Neuronal stem cell (in vitro differentiated cells): ENCODE measurements around the gene RAB6A.
A peak's percentile ranks its signal among the peaks of the same experiment; 100 is the strongest.

Experiments
- DNase-seq: peaks from one replicate; pipeline ENCODE4 v3.0.0-alpha.2; 2013; ENCODE audit warnings: low spot score
- H2AFZ ChIP-seq: one replicate; pipeline ENCODE4 v1.6.1; 2013; ENCODE audit warnings: mild to moderate bottlenecking, low read length, inconsistent platforms
- H2AK5ac ChIP-seq: 2 replicates; pipeline ENCODE4 v1.6.1; 2013; ENCODE audit warnings: low read depth, mild to moderate bottlenecking, inconsistent platforms, low read length, moderate library complexity, mixed read lengths
- H2BK120ac ChIP-seq: 2 replicates; pipeline ENCODE4 v1.6.1; 2013; ENCODE audit warnings: low read depth, mild to moderate bottlenecking, inconsistent platforms, low read length, moderate library complexity, mixed read lengths
- H2BK12ac ChIP-seq: one replicate; pipeline ENCODE4 v1.6.1; 2013; ENCODE audit warnings: low read length, inconsistent platforms
- H2BK15ac ChIP-seq: 2 replicates; pipeline ENCODE4 v1.6.1; 2013; ENCODE audit warnings: mild to moderate bottlenecking, low read length, inconsistent platforms, mixed read lengths
- H2BK5ac ChIP-seq: one replicate; pipeline ENCODE4 v1.6.1; 2013; ENCODE audit warnings: inconsistent platforms, mild to moderate bottlenecking, low read length, moderate library complexity
- H3K14ac ChIP-seq: one replicate; pipeline ENCODE4 v1.6.1; 2013; ENCODE audit warnings: low read length, inconsistent platforms
- H3K18ac ChIP-seq: 2 replicates; pipeline ENCODE4 v1.6.1; 2013; ENCODE audit warnings: low read length, inconsistent platforms
- H3K23ac ChIP-seq: 2 replicates; pipeline ENCODE4 v1.6.1; 2013; ENCODE audit warnings: low read depth, mild to moderate bottlenecking, mixed read lengths, low read length, inconsistent platforms; ENCODE audit not compliant: poor library complexity
- H3K27ac ChIP-seq: replicated peaks from 3 replicates; pipeline ENCODE4 v1.5.1; 2013; ENCODE audit warnings: low read length, inconsistent platforms
- H3K27me3 ChIP-seq, 3 experiments: 2 replicates each; pipeline ENCODE4 v1.6.1; 2013; ENCODE audit warnings: low read length in 3 of 3, mild to moderate bottlenecking in 2 of 3, inconsistent platforms in 1 of 3, low read depth in 1 of 3, mixed read lengths in 1 of 3, moderate library complexity in 1 of 3; ENCODE audit not compliant: control insufficient read depth in 3 of 3, insufficient read depth in 3 of 3
- H3K36me3 ChIP-seq, 2 donors: replicated peaks in 1 of 2; 2 replicates each; pipeline ENCODE4 v1.6.1; 2013; ENCODE audit warnings: low read length in 2 of 2; ENCODE audit not compliant: control insufficient read depth in 2 of 2, insufficient read depth in 2 of 2
- H3K4ac ChIP-seq: 2 replicates; pipeline ENCODE4 v1.6.1; 2013; ENCODE audit warnings: inconsistent platforms, mild to moderate bottlenecking, low read length, moderate library complexity
- H3K4me1 ChIP-seq, 2 donors: 1 replicate in 1 of 2; 2 replicates in 1 of 2; pipeline ENCODE4 v1.6.1; 2013; ENCODE audit warnings: low read length in 2 of 2, low read depth in 1 of 2; ENCODE audit not compliant: control insufficient read depth in 2 of 2, insufficient read depth in 1 of 2
- H3K4me2 ChIP-seq: one replicate; pipeline ENCODE4 v1.6.1; 2013; ENCODE audit warnings: mild to moderate bottlenecking, low read length, inconsistent platforms; ENCODE audit not compliant: insufficient read depth, poor library complexity, severe bottlenecking
- H3K4me3 ChIP-seq, 2 donors: 2 replicates each; pipeline ENCODE4 v1.5.1; 2013; ENCODE audit warnings: low read length in 2 of 2, mild to moderate bottlenecking in 2 of 2, inconsistent platforms in 1 of 2, moderate library complexity in 1 of 2
- H3K79me1 ChIP-seq: one replicate; pipeline ENCODE4 v1.6.1; 2013; ENCODE audit warnings: low read depth, mild to moderate bottlenecking, inconsistent platforms, low read length, moderate library complexity
- H3K9ac ChIP-seq: one replicate; pipeline ENCODE4 v1.6.1; 2013; ENCODE audit warnings: mild to moderate bottlenecking, low read depth, low read length, inconsistent platforms; ENCODE audit not compliant: poor library complexity
- H3K9me3 ChIP-seq, 2 donors: replicated peaks in 1 of 2; 2 replicates each; pipeline versions ENCODE3 to v1.6.1; 2013; ENCODE audit warnings: low read length in 2 of 2, mild to moderate bottlenecking in 2 of 2, inconsistent platforms in 1 of 2, low read depth in 1 of 2, mixed read lengths in 1 of 2, moderate library complexity in 1 of 2; ENCODE audit not compliant: control insufficient read depth in 2 of 2, insufficient read depth in 1 of 2
- H4K8ac ChIP-seq: one replicate; pipeline ENCODE4 v1.6.1; 2013; ENCODE audit warnings: low read depth, mild to moderate bottlenecking, inconsistent platforms, low read length, moderate library complexity
- H4K91ac ChIP-seq: one replicate; pipeline ENCODE4 v1.6.1; 2013; ENCODE audit warnings: low read length, low read depth, mild to moderate bottlenecking, inconsistent platforms; ENCODE audit not compliant: poor library complexity
- WGBS, 2 donors: extraction: QIAGEN DNeasy Blood & Tissue Kit; methylation state at CpG; one replicate each; pipeline ENCODE4 v1.1.7; 2013; ENCODE audit warnings: missing lambda C conversion rate in 2 of 2, mixed read lengths in 1 of 2; ENCODE audit not compliant: insufficient read length in 2 of 2, insufficient replicate concordance in 1 of 2; ENCODE audit errors: extremely low coverage in 2 of 2; 5-methylcytosine and 5-hydroxymethylcytosine counted together

The RAB6A gene

GRCh38 chr11:73801136-73801535 lies 40.3 kb upstream of the RAB6A start:
- Histone ChIP-seq H3K4ac (no peak overlapping the region), H3K14ac (no peak overlapping the region), H2BK5ac (no peak overlapping the region), H4K91ac (no peak overlapping the region), H2BK12ac (no peak overlapping the region), H4K8ac (no peak overlapping the region), H3K9me3 (no peaks in the 10 kb centered on the region), H3K4me3 (no peak overlapping the region), H3K4me1 (peaks cover 0 to 2% of the 10 kb centered on the region in 2 donors), H3K4me2 (no peak overlapping the region), H2BK15ac (no peak overlapping the region), H2AK5ac (no peak overlapping the region), H2AFZ (no peak overlapping the region), H3K18ac (no peak overlapping the region), H3K27ac (no peak overlapping the region), H3K23ac (no peak overlapping the region), H3K9ac (no peak overlapping the region), H3K27me3 (peaks cover 0 to 3% (median 0%) of the 10 kb centered on the region in 3 experiments), H3K36me3 (peaks cover 6 to 17% of the 10 kb centered on the region in 2 donors), H3K79me1 (peaks cover 2% of the 10 kb centered on the region), H2BK120ac (no peak overlapping the region)
- no peak for DNase-seq
- no CpG with 5 or more reads among the region's 1 CpG for WGBS, 2 donors

DNA sequence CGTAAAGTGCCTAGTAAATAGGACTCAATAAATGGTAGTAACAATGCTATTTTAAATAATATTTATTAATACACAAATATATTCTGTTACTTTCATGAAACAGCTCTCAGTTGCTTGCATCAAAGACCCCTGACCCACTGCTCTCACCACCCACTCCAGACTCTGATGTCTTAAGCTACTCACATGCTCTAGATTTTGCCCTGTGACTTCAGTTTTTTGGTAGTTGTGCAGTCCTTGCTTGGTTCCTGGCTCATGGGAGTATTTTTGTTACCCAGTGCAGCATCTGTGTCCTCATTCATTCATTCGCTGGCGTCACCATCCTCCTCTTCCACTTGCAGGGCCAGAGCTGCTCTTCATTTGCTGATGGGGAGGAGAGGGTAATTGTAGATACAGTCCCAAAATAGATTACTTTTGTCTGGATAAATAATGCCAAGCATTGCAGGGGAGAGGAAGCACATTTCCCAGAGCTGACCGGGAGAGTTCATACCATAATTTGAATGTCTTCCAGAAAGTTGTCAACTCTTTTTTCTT lies 39.5 kb upstream of the RAB6A start:
- no peak overlapping the region for H4K8ac ChIP-seq
- H3K14ac ChIP-seq: no peak overlapping the region
- H3K36me3 ChIP-seq: peaks cover 6 to 15% of the 10 kb centered on the region in 2 donors
- no peak overlapping the region for H2BK15ac ChIP-seq
- H4K91ac ChIP-seq: no peak overlapping the region
- H3K4me2 ChIP-seq: no peak overlapping the region
- peaks cover 3% of the 10 kb centered on the region for H3K79me1 ChIP-seq
- no peak overlapping the region for H3K18ac ChIP-seq
- no peak overlapping the region for H2AK5ac ChIP-seq
- H2BK120ac ChIP-seq: no peak overlapping the region
- H2BK12ac ChIP-seq: no peak overlapping the region
- H2AFZ ChIP-seq: no peak overlapping the region
- no peaks in the 10 kb centered on the region for H3K9me3 ChIP-seq
- H3K9ac ChIP-seq: no peak overlapping the region
- H3K27ac ChIP-seq: no peak overlapping the region
- H3K23ac ChIP-seq: no peak overlapping the region
- H2BK5ac ChIP-seq: no peak overlapping the region
- H3K4me1 ChIP-seq: peaks cover 0 to 2% of the 10 kb centered on the region in 2 donors
- DNase-seq: no peak
- H3K27me3 ChIP-seq: peaks cover 0 to 3% (median 0%) of the 10 kb centered on the region in 3 experiments
- H3K4ac ChIP-seq: no peak overlapping the region
- H3K4me3 ChIP-seq: no peak overlapping the region
- no CpG with 5 or more reads among the region's 4 CpGs for WGBS, 2 donors

GRCh38 chr11:73797457-73797856 lies 36.6 kb upstream of the RAB6A start:
- no peak overlapping the region for H3K4me2 ChIP-seq
- no peak overlapping the region for H3K4me3 ChIP-seq

DNA sequence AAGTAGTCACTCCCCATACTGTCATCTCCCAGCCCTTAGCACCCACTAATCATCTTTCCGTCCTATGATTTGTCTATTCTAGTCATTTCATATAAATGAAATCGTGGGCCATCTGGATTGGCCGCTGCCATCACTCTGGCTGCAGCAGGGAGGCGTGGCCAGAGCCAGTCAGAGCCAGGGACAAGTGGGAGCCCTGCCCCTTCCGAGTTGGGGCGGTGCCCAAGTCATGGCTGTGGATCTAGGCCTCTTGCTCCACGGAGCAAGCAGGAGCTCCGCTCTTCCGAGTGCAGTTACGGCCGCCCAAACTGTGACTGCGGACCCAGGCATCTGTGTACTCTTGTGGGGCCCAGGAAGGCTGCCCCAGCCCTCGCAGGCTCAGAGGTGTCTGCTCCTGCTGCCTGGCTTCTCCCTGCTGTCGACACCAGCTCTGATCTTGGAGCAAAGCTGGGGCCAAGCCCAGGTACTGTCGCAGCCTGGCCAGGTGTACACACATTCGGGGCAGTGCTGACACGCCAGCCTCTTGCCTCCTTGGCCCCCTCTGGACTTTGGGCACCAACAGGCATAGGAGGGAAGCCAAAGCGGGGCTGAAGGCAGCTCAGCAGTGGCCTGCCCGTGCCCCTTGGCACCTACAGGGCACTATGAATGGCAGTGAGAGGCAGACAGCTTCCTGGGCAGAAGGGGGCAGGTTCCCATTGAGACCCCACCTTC lies 35.2 kb upstream of the RAB6A start:
- H3K18ac ChIP-seq: peak overlapping the region; percentile 38
- peak overlapping the region; percentile 65 for H2AK5ac ChIP-seq
- no peaks in the 10 kb centered on the region for H3K9me3 ChIP-seq
- H3K4ac ChIP-seq: no peak overlapping the region
- no peak overlapping the region for H2BK5ac ChIP-seq
- no CpG with 5 or more reads among the region's 19 CpGs for WGBS, 2 donors
- no peak overlapping the region for H3K4me2 ChIP-seq
- no peak overlapping the region for H3K4me3 ChIP-seq
- H2BK12ac ChIP-seq: peak overlapping the region; percentile 63
- peak overlapping the region; percentile 53 for H3K9ac ChIP-seq
- peaks cover 0 to 3% (median 0%) of the 10 kb centered on the region in 3 experiments for H3K27me3 ChIP-seq
- H4K91ac ChIP-seq: peak overlapping the region; percentile 54
- H2AFZ ChIP-seq: no peak overlapping the region
- peaks cover 0 to 2% of the 10 kb centered on the region in 2 donors for H3K4me1 ChIP-seq
- H2BK120ac ChIP-seq: peak overlapping the region; percentile 74
- no peak overlapping the region for H2BK15ac ChIP-seq
- H3K36me3 ChIP-seq: peaks cover 6 to 22% of the 10 kb centered on the region in 2 donors
- no peak for DNase-seq
- no peak overlapping the region for H4K8ac ChIP-seq
- H3K27ac ChIP-seq: no peak overlapping the region
- peak overlapping the region; percentile 66 for H3K23ac ChIP-seq
- H3K79me1 ChIP-seq: peaks cover 3% of the 10 kb centered on the region
- H3K14ac ChIP-seq: peak overlapping the region; percentile 86

More at GRCh38 chr11:73797457-73797856, 36.6 kb upstream of the RAB6A start:
- no peak overlapping the region for H2BK12ac ChIP-seq
- no peak overlapping the region for H2BK5ac ChIP-seq
- H2AFZ ChIP-seq: no peak overlapping the region
- H3K9me3 ChIP-seq: no peaks in the 10 kb centered on the region
- H2AK5ac ChIP-seq: no peak overlapping the region
- H2BK120ac ChIP-seq: no peak overlapping the region
- H2BK15ac ChIP-seq: peak overlapping the region; percentile 14
- peak overlapping the region; percentile 74 for H3K9ac ChIP-seq
- H3K27me3 ChIP-seq: peaks cover 0 to 3% (median 0%) of the 10 kb centered on the region in 3 experiments
- H3K27ac ChIP-seq: no peak overlapping the region
- H3K18ac ChIP-seq: peak overlapping the region; percentile 42
- no peak for DNase-seq
- peak overlapping the region; percentile 98 for H3K14ac ChIP-seq
- no peak overlapping the region for H4K91ac ChIP-seq
- no peak overlapping the region for H4K8ac ChIP-seq
- H3K4ac ChIP-seq: peak overlapping the region; percentile 47
- peaks cover 3% of the 10 kb centered on the region for H3K79me1 ChIP-seq
- H3K23ac ChIP-seq: peak overlapping the region; percentile 95
- whole genome bisulfite sequencing, 2 donors: no CpG with 5 or more reads among the region's 10 CpGs
- H3K4me1 ChIP-seq: peaks cover 0 to 2% of the 10 kb centered on the region in 2 donors
- peaks cover 6 to 15% of the 10 kb centered on the region in 2 donors for H3K36me3 ChIP-seq
